ENCODE data around the gene MACROD2.

Gene MACROD2

GRCh38 chr20:14470977-14471661 is 475.8 kb downstream of the MACROD2 start:
- TF ChIP-seq REST (IDR thresholded peaks at IDR 0.05; ENCODE audit: insufficient read depth in 1 of 2, low read depth in 2 of 2, low read length in 2 of 2) (no peak), POLR2AphosphoS5 (IDR thresholded peaks at IDR 0.05; ENCODE audit: low read depth, low read length) (no peak), FOXP2 (optimal IDR thresholded peaks at IDR 0.05; ENCODE audit: borderline replicate concordance, extremely low read depth, extremely low read length, insufficient read depth) (no peak), SIN3A (IDR thresholded peaks at IDR 0.05; ENCODE audit: borderline replicate concordance, insufficient read depth, low read length) (no peak), TAF1 (IDR thresholded peaks at IDR 0.05; ENCODE audit: borderline replicate concordance, insufficient read depth, low read length) (no peak)

- TF ChIP-seq POLR2AphosphoS5 (IDR thresholded peaks at IDR 0.05; ENCODE audit: low read depth, low read length) (no peak), FOXP2 (optimal IDR thresholded peaks at IDR 0.05; ENCODE audit: borderline replicate concordance, extremely low read depth, extremely low read length, insufficient read depth) (no peak), SIN3A (IDR thresholded peaks at IDR 0.05; ENCODE audit: borderline replicate concordance, insufficient read depth, low read length) (no peak; the same call in 1 of the 2 replicates), REST (IDR thresholded peaks at IDR 0.05; ENCODE audit: insufficient read depth in 1 of 2, low read depth in 2 of 2, low read length in 2 of 2) (no peak), TAF1 (IDR thresholded peaks at IDR 0.05; ENCODE audit: borderline replicate concordance, insufficient read depth, low read length) (no peak)
Observed at GRCh38 chr20:14477125-14477524, 481.8 kb downstream of the MACROD2 start.

- no peak for TF ChIP-seq TAF1 (IDR thresholded peaks at IDR 0.05; ENCODE audit: borderline replicate concordance, insufficient read depth, low read length)
- no peak for TF ChIP-seq FOXP2 (optimal IDR thresholded peaks at IDR 0.05; ENCODE audit: borderline replicate concordance, extremely low read depth, extremely low read length, insufficient read depth)
- no peak for TF ChIP-seq REST (IDR thresholded peaks at IDR 0.05; ENCODE audit: insufficient read depth in 1 of 2, low read depth in 2 of 2, low read length in 2 of 2)
- no peak for TF ChIP-seq POLR2AphosphoS5 (IDR thresholded peaks at IDR 0.05; ENCODE audit: low read depth, low read length)
- TF ChIP-seq SIN3A (IDR thresholded peaks at IDR 0.05; ENCODE audit: borderline replicate concordance, insufficient read depth, low read length), result no peak
Observed at GRCh38 chr20:14478126-14478525, 482.8 kb downstream of the MACROD2 start.

- no peak for TF ChIP-seq POLR2AphosphoS5 (IDR thresholded peaks at IDR 0.05; ENCODE audit: low read depth, low read length)
- TF ChIP-seq TAF1 (IDR thresholded peaks at IDR 0.05; ENCODE audit: borderline replicate concordance, insufficient read depth, low read length), result no peak
- TF ChIP-seq SIN3A (IDR thresholded peaks at IDR 0.05; ENCODE audit: borderline replicate concordance, insufficient read depth, low read length), result no peak
- TF ChIP-seq FOXP2 (optimal IDR thresholded peaks at IDR 0.05; ENCODE audit: borderline replicate concordance, extremely low read depth, extremely low read length, insufficient read depth), result no peak
- no peak for TF ChIP-seq REST (IDR thresholded peaks at IDR 0.05; ENCODE audit: insufficient read depth in 1 of 2, low read depth in 2 of 2, low read length in 2 of 2)
Observed at GRCh38 chr20:14481863-14482262, 486.5 kb downstream of the MACROD2 start.
